PC-3 (cell line): ENCODE measurements around the gene ZMIZ2.

Experiments used
- EZH2 ChIP-seq: fragments of 300-600 bp; sonication (generic); IDR thresholded peaks from one replicate; pipeline ENCODE4 v1.6.1; 2017; ENCODE audit warnings: antibody characterized with exemption, mild to moderate bottlenecking, low read length; ENCODE audit not compliant: unreplicated experiment
- EZH2phosphoT487 ChIP-seq: fragments of 300-600 bp; sonication (generic); IDR thresholded peaks from 2 replicates; pipeline ENCODE4 v1.6.1; 2018; ENCODE audit warnings: mild to moderate bottlenecking, antibody characterized with exemption, low read length, borderline replicate concordance
- TF ChIP-seq, protein P1 (sequence below): fragments of 300-600 bp; sonication (generic); conservative IDR thresholded peaks from 2 replicates; pipeline ENCODE4 v1.5.1; 2017; ENCODE audit warnings: antibody characterized with exemption, low read depth, mild to moderate bottlenecking, low read length

DNA sequence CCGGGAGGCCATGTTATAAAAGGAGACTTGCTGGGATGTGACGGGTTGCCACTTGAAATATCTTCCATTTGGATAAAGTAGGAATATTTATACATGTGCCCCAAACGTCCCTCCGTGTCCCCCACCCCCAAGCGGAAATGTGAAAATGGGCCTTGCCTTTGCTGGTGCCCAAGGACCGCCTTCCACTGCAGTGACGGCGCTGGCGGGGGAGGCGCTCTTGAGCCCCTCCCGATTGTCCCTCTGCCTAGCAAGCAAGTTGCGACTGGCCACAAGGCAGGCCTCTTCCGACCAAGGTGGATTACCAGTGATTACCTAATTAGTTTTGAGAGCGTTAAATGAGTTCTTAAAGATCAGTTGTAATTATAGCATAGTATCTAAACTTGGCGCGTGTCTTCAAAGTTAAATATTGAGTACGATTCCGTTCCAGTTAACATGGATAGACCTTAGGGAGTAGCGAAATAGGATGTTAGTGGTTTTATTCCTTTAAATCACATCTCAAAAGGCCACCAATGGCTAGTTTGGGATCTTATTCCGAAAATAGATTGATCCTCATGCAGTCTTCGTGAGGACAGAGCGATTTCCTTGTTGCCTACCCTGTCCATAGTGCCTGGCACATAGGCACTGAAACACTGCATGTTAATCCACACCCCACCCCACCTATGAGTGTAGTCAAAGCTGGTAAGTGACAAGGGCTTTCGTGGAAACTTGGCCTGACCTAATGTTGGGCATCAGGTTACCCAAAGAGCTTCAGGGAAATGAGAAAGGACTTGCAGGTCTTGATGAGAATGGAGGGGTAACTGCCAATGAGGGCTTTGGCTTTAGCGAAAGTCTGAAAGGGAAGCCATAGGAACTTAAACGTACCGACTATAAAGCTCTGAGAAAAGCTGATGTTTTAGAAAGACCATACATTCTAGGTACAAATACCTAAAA is 48.9 kb downstream of the ZMIZ2 start:
- TF ChIP-seq, protein P1, sequence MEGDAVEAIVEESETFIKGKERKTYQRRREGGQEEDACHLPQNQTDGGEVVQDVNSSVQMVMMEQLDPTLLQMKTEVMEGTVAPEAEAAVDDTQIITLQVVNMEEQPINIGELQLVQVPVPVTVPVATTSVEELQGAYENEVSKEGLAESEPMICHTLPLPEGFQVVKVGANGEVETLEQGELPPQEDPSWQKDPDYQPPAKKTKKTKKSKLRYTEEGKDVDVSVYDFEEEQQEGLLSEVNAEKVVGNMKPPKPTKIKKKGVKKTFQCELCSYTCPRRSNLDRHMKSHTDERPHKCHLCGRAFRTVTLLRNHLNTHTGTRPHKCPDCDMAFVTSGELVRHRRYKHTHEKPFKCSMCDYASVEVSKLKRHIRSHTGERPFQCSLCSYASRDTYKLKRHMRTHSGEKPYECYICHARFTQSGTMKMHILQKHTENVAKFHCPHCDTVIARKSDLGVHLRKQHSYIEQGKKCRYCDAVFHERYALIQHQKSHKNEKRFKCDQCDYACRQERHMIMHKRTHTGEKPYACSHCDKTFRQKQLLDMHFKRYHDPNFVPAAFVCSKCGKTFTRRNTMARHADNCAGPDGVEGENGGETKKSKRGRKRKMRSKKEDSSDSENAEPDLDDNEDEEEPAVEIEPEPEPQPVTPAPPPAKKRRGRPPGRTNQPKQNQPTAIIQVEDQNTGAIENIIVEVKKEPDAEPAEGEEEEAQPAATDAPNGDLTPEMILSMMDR = peak; percentile 55
- TF ChIP-seq EZH2 (no peak), EZH2phosphoT487 (no peak)
